IPS-11a (cell line): ENCODE measurements around the gene MAGEA2.
"Not testable (repeated sequence)": the region's sequence is repeated elsewhere in the genome, so short reads cannot be mapped to it uniquely, and the experiment has no call there.

Source experiments
- H3K4me3 ChIP-seq: one replicate; pipeline ENCODE4 v1.5.1; 2013; ENCODE audit warnings: low read depth, low read length, control low read depth

MAGEA2 gene

DNA sequence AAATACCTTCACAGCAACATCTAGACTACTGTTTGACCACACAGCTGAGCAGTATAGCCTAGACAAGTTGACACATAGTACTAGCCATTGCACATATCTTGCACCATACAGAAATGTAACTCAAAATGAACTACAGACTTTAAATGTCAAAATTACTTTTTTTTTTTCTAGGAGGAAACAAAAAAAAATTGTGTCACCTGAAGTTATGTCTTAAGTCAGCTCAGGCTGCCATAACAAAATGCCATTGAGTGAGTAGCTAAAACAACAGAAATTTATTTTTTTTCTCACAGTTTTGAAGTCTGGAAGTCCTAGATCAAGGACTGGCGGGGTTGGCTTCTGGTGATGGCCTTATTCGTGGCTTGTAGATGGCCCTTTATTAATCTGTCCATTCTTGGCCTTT, 44.5 kb downstream of the MAGEA2 start, which contains the start of gene CSAG2:
Gene CSAG2 (minus strand): TSS at position 101 of the 400 bp plus-strand sequence. CDS start 161 bp downstream, outside the sequence.
- H3K4me3 ChIP-seq: not testable (repeated sequence)

DNA sequence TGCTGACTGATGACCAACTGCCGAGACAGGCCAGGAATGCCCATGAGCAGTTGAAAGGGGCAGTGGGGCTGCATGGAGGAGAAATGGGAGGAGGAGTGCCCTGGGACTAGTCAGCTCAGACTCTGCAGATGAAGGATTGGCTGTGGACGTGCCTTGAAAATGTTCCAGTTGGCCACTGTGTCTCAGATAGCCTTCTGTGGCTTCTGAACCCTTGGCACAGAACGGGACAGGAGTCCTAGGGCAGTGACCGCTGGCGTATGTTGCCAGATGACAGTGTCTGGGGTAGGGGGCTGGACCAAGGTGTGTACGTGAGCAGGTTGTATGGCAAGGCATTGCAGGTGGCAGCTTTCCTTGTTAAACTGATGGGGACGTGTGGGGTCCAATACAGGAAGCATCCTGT, 47.1 kb downstream of the MAGEA2 start:
- H3K4me3 ChIP-seq: not testable (repeated sequence)

- H3K4me3 ChIP-seq: not testable (repeated sequence)
These were observed 53.3 kb downstream of the MAGEA2 start for GRCh38 chrX:152700390-152700789.
